GM12873 (cell line): ENCODE measurements around the gene CXCR6.

Experiments
- CTCF ChIP-seq: IDR thresholded peaks from 2 replicates; pipeline ENCODE4 v1.5.1; 2012; ENCODE audit warnings: low read depth, mild to moderate bottlenecking, moderate library complexity, low read length, control low read depth; ENCODE audit not compliant: insufficient read depth; ENCODE audit errors: missing control alignments

The CXCR6 gene

GRCh38 chr3:45978006-45978761, 34.9 kb downstream of the CXCR6 start:
- TF ChIP-seq CTCF: no peak

GRCh38 chr3:45979378-45979777, 36.1 kb downstream of the CXCR6 start:
- no peak for TF ChIP-seq CTCF

- TF ChIP-seq CTCF: no peak
Observed at GRCh38 chr3:45980229-45980813, 37.1 kb downstream of the CXCR6 start.

GRCh38 chr3:45980819-45981218, 37.6 kb downstream of the CXCR6 start:
- TF ChIP-seq CTCF: no peak

GRCh38 chr3:45981346-45982074, 38.2 kb downstream of the CXCR6 start:
- no peak for TF ChIP-seq CTCF

- no peak for TF ChIP-seq CTCF
Observed at GRCh38 chr3:45983770-45984169, 40.5 kb downstream of the CXCR6 start.
